GF-D8 (cell line): ENCODE results near the gene AHRR.
A peak's percentile ranks its signal among the peaks of the same experiment; 100 is the strongest.
"Not testable (repeated sequence)": the region's sequence is repeated elsewhere in the genome, so short reads cannot be mapped to it uniquely, and the experiment has no call there.

Experiments
- DNase-seq: peaks from one replicate; lab custom pipeline; 2025; lab: John Stamatoyannopoulos, UW

AHRR gene

GRCh38 chr5:378976-379742 is 57.6 kb downstream of the AHRR start:
- DNase-seq: no peak

GRCh38 chr5:380701-381309 is 59.3 kb downstream of the AHRR start:
- DNase-seq: no peak

DNA sequence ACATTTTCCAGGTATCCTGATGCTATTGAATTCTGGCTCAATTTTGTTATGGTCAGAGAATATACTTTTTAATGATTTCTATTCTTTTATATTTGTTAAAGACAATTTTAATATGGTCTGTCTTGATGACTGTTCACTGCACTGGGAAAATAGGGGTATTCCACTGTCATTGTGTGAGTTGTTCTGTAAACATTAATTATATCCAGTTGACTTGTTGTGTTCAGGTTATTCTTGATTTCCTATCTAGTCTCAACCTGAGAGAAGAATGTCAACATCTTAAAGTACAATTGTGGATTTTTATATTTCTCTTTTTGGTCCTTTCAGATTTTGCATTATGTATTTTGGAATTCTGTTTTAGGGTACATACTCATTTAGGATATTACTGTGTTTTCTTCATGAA is 61.6 kb downstream of the AHRR start:
- no peak for DNase-seq

- DNase-seq: no peak
Observed at GRCh38 chr5:383621-384020, 62.1 kb downstream of the AHRR start.

- not testable (repeated sequence) for DNase-seq
Observed at GRCh38 chr5:384576-384975, 63.1 kb downstream of the AHRR start.

DNA sequence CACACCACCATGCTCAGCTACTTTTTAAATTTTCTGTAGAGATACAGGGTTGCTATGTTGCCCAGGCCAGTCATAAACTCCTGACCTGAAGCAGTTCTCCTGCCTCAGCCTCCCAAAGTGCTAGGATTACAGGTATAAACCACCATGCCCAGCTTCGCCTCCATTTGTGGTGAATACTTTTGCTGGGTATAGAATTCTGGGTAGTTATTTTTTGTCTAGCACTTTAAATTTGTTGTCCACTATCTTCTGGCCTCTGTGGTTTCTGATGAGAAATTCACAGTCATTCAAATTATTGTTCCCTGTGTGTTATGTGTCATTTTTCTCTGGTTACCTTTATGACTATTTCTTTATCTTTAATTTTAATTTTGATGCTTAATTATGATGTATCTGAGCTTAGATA is 63.8 kb downstream of the AHRR start:
- no peak for DNase-seq

DNA sequence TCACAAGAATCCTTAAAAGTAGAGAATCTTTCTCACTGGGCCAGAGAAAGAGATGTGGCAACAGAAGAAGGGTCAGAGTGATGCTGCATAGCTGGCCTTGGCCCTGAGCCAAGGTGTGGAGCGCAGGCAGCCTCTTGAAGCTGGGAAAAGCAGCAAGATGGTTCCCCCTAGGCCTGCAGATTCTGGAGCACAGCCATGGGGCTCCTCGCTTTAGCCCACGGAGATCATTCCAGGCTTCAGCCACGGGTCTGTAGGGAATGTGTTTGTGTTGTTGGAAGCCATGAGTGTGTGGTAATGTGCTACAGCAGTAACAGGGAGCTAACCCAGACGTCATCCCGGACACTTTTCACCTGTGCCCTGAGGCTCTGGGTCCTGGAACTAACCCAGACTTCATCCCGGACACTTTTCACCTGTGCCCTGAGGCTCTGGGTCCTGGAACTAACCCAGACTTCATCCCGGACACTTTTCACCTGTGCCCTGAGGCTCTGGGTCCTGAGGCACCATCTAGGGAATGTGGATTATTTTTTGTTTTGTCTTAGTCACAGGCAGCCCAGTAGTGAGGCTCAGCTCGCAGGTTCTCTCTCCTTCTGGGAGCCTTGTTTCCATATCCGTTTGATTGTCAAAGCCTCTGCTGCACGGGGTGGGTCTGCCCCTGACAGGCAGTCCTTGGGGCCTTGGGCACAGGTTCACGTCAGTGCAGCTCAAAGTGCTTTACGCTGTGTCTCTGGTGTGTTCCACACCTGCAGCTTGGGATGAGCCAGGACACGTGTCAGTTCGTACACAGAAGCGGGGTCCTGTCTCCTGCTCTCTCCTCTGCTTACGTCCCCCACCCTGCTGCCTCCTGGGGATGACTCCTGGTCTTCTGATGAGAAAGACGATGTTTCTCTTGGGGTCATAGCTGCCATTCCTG is 65.2 kb downstream of the AHRR start:
- no peak for DNase-seq

DNA sequence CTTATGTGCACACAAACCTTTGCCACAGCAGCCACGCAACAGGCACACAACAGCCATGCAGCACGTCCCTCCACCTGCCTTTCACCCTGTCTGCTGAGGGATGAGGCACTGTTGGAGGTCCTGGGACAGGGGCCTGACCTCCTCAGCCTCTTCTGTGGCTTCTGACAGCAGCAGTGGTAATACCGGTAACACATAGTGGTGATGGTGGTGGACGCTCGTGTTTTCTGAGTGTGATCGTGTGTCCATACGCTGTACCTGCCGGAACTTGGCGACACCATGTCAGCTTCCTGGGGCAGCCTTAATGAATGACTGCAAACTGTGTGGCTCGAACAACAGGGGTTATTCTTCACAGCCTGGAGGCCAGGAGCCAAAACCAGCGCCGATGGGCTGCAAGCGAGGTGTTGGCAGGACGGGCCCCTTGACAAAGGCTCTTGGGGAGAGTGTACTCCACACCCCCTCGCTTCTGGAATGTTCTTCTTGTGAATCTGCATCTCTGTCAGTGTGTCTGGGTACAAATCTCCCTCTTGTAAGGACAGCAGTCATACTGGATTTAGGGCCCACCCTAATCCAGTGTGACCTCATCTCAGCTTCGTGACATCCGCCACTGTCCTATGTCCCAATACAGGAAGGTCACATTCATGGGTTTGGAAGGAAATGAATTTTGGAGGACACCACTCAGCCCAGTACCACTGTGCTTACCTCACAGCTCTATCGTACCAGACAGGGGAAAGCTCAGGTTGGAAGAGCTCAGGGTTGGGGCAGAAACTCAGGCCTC is 66.2 kb downstream of the AHRR start:
- no peak for DNase-seq

DNA sequence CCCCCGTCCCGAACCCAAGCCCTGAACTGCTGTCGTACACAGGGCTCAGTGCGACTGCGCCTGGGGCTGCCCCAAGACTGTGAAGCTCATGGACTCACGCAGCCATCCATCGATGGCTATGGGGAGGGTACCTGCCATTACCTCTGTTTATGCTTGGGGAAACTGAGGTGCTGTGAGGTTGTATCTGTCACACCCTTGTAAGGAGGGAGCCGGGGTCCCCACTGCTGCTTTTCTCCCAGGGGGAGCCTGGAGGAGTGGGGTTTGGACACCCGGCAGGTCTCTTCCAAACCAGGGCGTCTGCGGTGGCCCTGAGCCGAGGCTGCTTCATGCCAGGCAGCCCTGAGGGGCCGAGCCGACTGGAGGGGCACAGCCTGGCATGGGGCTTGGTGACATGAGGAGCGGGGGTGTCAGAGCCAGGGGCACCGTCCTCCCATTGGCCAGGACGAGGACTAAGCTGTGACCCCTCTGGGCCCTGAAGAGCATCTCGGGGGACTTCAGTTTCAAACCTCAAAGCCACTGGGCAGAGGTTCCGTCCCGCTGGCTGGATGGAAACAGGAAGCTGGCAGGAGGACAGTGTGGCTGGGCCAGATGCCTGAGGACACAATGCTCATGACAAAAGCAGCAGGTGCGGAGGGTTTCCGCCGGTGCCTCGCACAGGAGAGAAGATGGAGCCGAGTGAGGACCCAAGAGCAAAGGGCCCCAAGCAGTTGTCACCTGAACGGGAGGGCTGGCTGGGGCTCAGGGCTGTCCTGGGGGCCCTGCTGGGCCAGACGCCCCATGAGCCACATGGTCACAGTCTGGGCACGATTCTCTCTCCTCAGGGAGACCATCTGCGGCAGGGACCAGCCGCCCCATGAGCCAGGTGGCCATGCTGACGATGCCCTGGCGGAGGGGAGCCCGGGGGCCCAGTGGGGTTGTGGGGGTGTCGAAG is 67.0 kb downstream of the AHRR start:
- DNase-seq: no peak

DNA sequence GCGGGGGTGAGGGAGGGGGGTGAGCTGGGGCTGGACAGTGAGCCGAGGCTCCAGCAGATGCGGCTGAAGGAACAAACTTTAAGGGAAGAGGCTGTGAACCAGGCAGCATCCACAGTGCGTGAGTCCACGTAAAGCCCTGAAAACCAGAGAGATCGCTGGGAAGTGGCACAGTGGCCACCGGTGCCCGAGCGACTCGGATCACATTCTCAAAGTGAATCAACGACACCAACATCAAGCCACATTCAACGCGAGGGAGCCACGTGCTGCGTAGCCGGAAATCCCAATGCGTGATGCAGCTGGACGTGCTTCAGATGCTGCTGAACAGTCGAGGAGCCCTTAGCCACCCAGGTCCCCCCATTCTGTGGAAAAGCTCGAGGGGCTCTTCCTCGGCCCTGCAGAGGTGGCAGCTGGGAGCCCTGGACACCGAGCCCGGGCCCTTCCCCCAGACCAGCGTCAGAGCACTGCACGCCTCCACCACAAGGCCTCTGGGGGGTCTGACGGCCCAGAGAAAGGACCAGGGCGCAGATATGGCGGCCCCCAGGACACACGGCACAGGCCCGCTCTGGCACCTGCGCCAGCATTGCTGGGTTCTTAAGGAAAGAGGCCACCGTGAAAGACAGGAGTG is 67.8 kb downstream of the AHRR start:
- DNase-seq: no peak

DNA sequence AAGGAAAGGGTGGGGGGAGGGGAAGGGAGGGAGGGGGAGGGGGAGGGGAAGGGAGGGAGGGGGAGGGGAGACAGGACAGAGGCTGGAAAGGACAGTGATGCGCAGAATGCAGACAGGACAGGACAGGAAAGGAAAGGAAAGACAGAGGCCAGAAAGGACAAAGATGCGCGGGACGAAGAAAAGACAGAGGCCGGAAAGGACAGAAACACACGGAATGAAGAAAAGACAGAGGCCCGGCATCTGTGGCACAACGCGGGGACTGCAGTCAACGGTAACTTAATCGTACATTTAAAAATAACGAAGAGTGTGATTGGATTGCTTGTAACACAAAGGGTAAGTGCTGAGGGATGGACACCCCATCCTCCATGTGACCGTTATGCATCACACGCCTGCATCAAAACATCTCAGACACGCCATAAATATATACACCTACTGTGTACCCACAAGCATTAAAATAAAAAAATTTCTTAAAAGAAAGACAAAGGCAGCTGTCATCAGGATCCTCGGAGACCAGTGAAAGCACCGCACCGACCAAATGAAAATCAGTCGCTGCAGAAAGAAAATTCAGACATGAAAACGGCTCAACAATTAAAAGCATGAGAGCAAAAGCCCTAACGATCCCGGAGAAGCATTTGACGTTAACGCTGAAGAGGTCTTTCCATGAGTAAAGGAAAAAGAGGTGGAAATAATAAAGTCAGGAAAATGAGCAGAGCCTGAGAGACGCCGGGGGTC is 68.5 kb downstream of the AHRR start:
- no peak for DNase-seq

DNA sequence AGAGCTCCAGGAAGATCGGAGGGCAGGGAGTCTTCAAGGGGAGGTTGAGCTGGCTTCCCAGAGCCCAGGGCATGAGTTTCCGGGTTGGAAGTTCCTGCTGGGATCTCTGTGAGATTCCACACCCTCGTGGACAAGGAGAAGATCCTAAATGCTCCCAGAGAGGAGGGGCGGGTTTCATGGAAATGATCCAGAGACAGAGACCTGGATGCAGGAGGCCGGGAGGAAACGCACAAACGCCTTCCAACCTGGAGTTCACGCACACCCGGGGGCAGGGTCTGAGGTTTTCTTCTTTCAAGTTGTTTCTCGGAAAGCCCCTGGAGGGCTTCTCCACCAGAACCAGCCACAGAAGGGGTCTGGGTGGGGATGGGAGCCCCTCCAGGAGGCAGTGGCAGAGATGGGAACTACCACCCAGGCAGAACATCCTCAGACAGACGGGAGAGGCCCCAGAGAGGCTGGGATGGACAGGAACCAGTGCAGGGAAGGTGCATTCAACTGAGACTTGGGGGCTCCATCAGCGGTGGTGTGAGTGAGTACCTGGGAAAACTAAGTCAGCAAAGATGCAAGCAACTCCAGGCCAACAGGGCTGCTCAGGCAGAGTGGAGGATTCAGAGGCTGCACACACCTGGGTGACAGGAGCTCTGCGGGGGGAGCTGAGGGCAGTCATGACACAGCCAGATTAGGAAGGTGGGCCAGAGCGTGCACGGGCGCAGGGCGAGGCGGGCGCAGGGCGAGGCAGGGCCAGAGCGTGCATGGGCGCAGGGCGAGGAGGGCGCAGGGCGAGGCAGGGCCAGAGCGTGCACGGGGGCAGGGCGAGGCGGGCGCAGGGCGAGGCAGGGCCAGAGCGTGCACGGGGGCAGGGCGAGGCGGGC is 69.3 kb downstream of the AHRR start:
- no peak for DNase-seq

- DNase-seq: peak; percentile 96
Observed at GRCh38 chr5:392431-392988, 71.0 kb downstream of the AHRR start.

DNA sequence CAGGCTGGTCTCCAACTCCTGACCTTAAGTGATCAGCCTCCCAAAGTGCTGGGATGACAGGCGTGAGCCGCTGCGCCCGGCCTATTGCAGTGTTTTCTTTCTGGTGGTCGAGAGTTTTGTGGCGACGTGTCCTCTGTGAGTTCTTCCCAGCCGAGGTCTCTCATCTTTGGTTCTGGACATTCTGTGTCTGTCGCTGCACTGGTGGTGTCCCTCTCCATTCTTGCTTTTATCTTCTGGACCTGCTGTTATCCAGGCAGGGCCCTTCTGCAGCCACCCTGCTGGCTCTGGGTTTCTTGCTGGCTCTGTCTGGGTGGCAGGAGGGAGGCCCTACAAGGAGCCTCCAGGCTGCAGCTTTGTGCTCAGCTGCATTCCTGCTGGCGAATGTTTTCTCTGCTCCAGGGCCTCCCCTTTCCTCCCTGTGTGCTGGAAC is 72.3 kb downstream of the AHRR start:
- no peak for DNase-seq

- DNase-seq: no peak
Observed at GRCh38 chr5:394671-395155, 73.2 kb downstream of the AHRR start.

GRCh38 chr5:395156-395920 is 73.8 kb downstream of the AHRR start:
- DNase-seq: no peak

DNA sequence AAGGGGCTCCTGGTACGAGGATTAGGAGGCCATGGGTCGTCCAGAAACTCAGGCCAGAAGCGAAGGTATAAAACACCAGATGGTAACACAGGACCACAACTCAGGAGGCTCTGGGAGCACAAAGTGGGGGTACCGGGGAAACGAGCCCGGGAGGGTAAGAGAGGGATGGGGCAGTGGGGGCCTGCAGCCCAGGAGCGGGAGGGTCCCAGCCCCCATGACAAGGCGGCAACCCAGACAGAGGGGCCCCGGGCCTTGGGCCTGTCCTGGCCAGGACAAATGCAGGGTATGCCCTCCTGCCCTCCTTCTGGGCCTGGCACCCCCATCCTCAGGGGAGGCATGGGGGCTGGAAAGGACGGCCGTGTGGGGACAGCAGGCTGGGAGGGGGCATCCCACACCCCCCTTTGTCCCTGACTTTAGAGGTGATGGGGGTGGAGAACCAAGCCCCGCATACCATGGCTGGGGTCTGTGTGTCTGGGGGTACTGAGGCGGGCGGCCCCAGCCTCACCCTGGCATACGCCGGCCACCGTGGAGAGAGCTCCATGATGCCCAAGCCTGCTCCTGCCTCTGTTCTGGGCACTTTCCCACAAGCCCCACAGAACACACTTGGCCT is 74.5 kb downstream of the AHRR start:
- no peak for DNase-seq
